MM.1S (cell line): ENCODE measurements around the gene HSPA1B.

ENCODE experiments used
- CTCF ChIP-seq: fragments of 300-600 bp; sonication (generic); IDR thresholded peaks from 2 replicates; pipeline ENCODE4 v1.5.1; 2016; ENCODE audit warnings: antibody characterized with exemption, low read length, mixed read lengths
- EZH2phosphoT487 ChIP-seq: fragments of 300-600 bp; sonication (generic); IDR thresholded peaks from 2 replicates; pipeline ENCODE4 v1.6.1; 2018; ENCODE audit warnings: antibody characterized with exemption, low read length

- TF ChIP-seq CTCF: no peak
- TF ChIP-seq EZH2phosphoT487: no peak
Measured at GRCh38 chr6:31780507-31781243, 46.9 kb upstream of the HSPA1B start.
